HEK293 (cell line): Measurements from ENCODE around the gene OR4D5.

Experiments
- CTCF ChIP-seq: fragments of 450-650 bp; formaldehyde crosslinking; IDR thresholded peaks from 2 replicates; pipeline ENCODE4 v1.5.1; 2016; ENCODE audit warnings: missing biosample characterization, missing genetic modification characterization
- KLF9 ChIP-seq: fragments of 450-650 bp; formaldehyde crosslinking; IDR thresholded peaks from 2 replicates; pipeline ENCODE4 v1.5.1; 2016; ENCODE audit warnings: missing biosample characterization, missing genetic modification characterization, low read depth
- PBX3 ChIP-seq: sonication (generic); formaldehyde crosslinking; IDR thresholded peaks from 2 replicates; pipeline ENCODE4 v1.8.1; 2022; ENCODE audit warnings: mild to moderate bottlenecking, moderate library complexity, missing genetic modification reagents
- REPIN1 ChIP-seq: fragments of 450-650 bp; formaldehyde crosslinking; IDR thresholded peaks from 2 replicates; pipeline ENCODE4 v1.5.1; 2017; ENCODE audit warnings: missing biosample characterization, missing genetic modification characterization, low read depth
- ZNF155 ChIP-seq: fragments of 450-650 bp; formaldehyde crosslinking; IDR thresholded peaks from 2 replicates; pipeline ENCODE4 v1.5.1; 2016; ENCODE audit warnings: missing biosample characterization, missing genetic modification characterization
- ZNF175 ChIP-seq: fragments of 450-650 bp; formaldehyde crosslinking; IDR thresholded peaks from 2 replicates; pipeline ENCODE4 v1.5.1; 2016; ENCODE audit warnings: missing biosample characterization, missing genetic modification characterization
- ZNF274 ChIP-seq, 2 experiments: fragments of 200-500 bp in 1 of 2; fragments of 450-650 bp in 1 of 2; sonication (Bioruptor generic) in 1 of 2; formaldehyde crosslinking in 1 of 2; IDR thresholded peaks; 2 replicates each; pipeline versions ENCODE4 v1.5.1 to v1.6.1; 2014 to 2016; ENCODE audit warnings: borderline replicate concordance in 1 of 2, inconsistent platforms in 1 of 2, low read length in 1 of 2, missing biosample characterization in 1 of 2, missing genetic modification characterization in 1 of 2
- ZNF596 ChIP-seq: fragments of 450-650 bp; IDR thresholded peaks from 2 replicates; pipeline ENCODE4 v1.5.0; 2018; ENCODE audit warnings: missing biosample characterization, mild to moderate bottlenecking, missing genetic modification characterization, moderate library complexity
- ZNF660 ChIP-seq: fragments of 450-650 bp; IDR thresholded peaks from 2 replicates; pipeline ENCODE4 v1.5.1; 2018; ENCODE audit warnings: missing biosample characterization, mild to moderate bottlenecking, missing genetic modification characterization
- ZNF776 ChIP-seq: fragments of 450-650 bp; formaldehyde crosslinking; IDR thresholded peaks from 2 replicates; pipeline ENCODE4 v1.5.0; 2017; ENCODE audit warnings: missing biosample characterization, missing genetic modification characterization, borderline replicate concordance

- TF ChIP-seq ZNF776 (tag by site-specific recombination) (no peak), ZNF175 (tag by site-specific recombination) (no peak), CTCF (tag by site-specific recombination) (no peak), ZNF596 (tag by site-specific recombination) (no peak), ZNF660 (tag by site-specific recombination) (no peak), PBX3 (CRISPR knock-in tag) (no peak), ZNF274 (IDR thresholded peaks at IDR 0.05; ENCODE audit: low read length) (no peak), ZNF274 (tag by site-specific recombination; IDR thresholded peaks at IDR 0.05; ENCODE audit: borderline replicate concordance) (no peak), REPIN1 (tag by site-specific recombination) (no peak), ZNF155 (tag by site-specific recombination) (no peak), KLF9 (no peak)
Observed at GRCh38 chr11:123979311-123979710, 39.9 kb downstream of the OR4D5 start.
